Mesendoderm (in vitro differentiated cells): Measurements from ENCODE around the gene PDE4D.

Experiments used
- DNase-seq: peaks from one replicate; pipeline ENCODE4 v3.0.0; 2013
- H2AK5ac ChIP-seq: 2 replicates; pipeline ENCODE4 v1.6.1; 2013; ENCODE audit warnings: low read length, inconsistent platforms
- H2BK120ac ChIP-seq: 2 replicates; pipeline ENCODE4 v1.6.1; 2013; ENCODE audit warnings: low read depth, mild to moderate bottlenecking, low read length, moderate library complexity, mixed read lengths
- H2BK15ac ChIP-seq: replicated peaks from 2 replicates; pipeline ENCODE4 v1.6.1; 2013; ENCODE audit warnings: low read depth, mild to moderate bottlenecking, moderate library complexity
- H2BK5ac ChIP-seq: 2 replicates; pipeline ENCODE4 v1.6.1; 2013; ENCODE audit warnings: low read length, inconsistent platforms
- H3K18ac ChIP-seq: 2 replicates; pipeline ENCODE4 v1.6.1; 2013; ENCODE audit warnings: mild to moderate bottlenecking, low read length, mixed read lengths
- H3K23ac ChIP-seq: one replicate; pipeline ENCODE4 v1.6.1; 2013; ENCODE audit warnings: low read length
- H3K27ac ChIP-seq: 2 replicates; pipeline ENCODE4 v1.5.1; 2013; ENCODE audit warnings: low read depth, mild to moderate bottlenecking, inconsistent platforms, low read length, moderate library complexity
- H3K27me3 ChIP-seq: 2 replicates; pipeline ENCODE4 v1.6.1; 2013; ENCODE audit warnings: low read length, control low read depth, mild to moderate bottlenecking, inconsistent platforms; ENCODE audit not compliant: insufficient read depth, poor library complexity
- H3K36me3 ChIP-seq: 2 replicates; pipeline ENCODE4 v1.6.1; 2013; ENCODE audit warnings: low read length, inconsistent platforms; ENCODE audit not compliant: control insufficient read depth, insufficient read depth
- H3K4ac ChIP-seq: one replicate; pipeline ENCODE4 v1.6.1; 2013; ENCODE audit warnings: low read depth, mild to moderate bottlenecking, low read length, moderate library complexity
- H3K4me1 ChIP-seq: 2 replicates; pipeline ENCODE4 v1.6.1; 2013; ENCODE audit warnings: low read depth, low read length, inconsistent platforms; ENCODE audit not compliant: control insufficient read depth
- H3K4me2 ChIP-seq: 2 replicates; pipeline ENCODE4 v1.6.1; 2013; ENCODE audit warnings: low read length
- H3K4me3 ChIP-seq: 2 replicates; pipeline ENCODE4 v1.5.1; 2013; ENCODE audit warnings: mild to moderate bottlenecking, low read length
- H3K56ac ChIP-seq: one replicate; pipeline ENCODE4 v1.6.1; 2013; ENCODE audit warnings: low read length
- H3K79me1 ChIP-seq: 2 replicates; pipeline ENCODE4 v1.6.1; 2013; ENCODE audit warnings: low read length, inconsistent platforms
- H3K79me2 ChIP-seq: 2 replicates; pipeline ENCODE4 v1.6.1; 2013; ENCODE audit warnings: mild to moderate bottlenecking, low read length; ENCODE audit not compliant: control insufficient read depth, insufficient read depth
- H3K9ac ChIP-seq: 2 replicates; pipeline ENCODE4 v1.6.1; 2013; ENCODE audit warnings: low read length, inconsistent platforms
- H4K5ac ChIP-seq: one replicate; pipeline ENCODE4 v1.6.1; 2013; ENCODE audit warnings: low read length
- H4K8ac ChIP-seq: one replicate; pipeline ENCODE4 v1.6.1; 2013; ENCODE audit warnings: low read depth, mild to moderate bottlenecking, control low read depth, low read length, moderate library complexity
- WGBS: extraction: QIAGEN DNeasy Blood & Tissue Kit; methylation state at CpG from one replicate; pipeline ENCODE4 v1.1.7; 2013; ENCODE audit warnings: low lambda C conversion rate, missing lambda C conversion rate; ENCODE audit not compliant: insufficient coverage; ENCODE audit errors: extremely low coverage; 5-methylcytosine and 5-hydroxymethylcytosine counted together

Gene PDE4D

DNA sequence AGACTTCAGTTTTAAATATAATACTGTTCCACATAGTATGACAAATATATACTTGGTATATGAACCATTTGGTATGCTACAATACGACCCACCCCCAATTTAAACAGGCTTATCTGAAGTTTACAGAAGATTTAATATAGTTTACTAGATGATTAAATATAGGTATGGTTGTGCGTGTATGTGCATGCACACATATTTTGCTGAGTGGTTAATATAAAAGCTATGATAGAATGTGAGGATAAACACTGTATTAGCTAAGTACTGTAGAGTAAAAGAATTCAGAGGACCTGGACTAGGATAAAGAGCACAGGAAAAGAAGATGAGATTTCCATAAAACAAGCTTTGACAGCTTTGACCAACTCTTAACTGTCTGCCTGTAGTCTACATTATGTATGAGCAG lies 356.7 kb downstream of the PDE4D start:
- no peaks in the 10 kb centered on the region for H3K79me1 ChIP-seq
- H3K36me3 ChIP-seq = no peaks in the 10 kb centered on the region
- no peak overlapping the region for H3K27ac ChIP-seq
- H3K79me2 ChIP-seq = no peaks in the 10 kb centered on the region
- H3K18ac ChIP-seq = no peak overlapping the region
- H3K23ac ChIP-seq = no peak overlapping the region
- H3K56ac ChIP-seq = no peak overlapping the region
- no peak overlapping the region for H2BK5ac ChIP-seq
- no peak overlapping the region for H2BK15ac ChIP-seq
- no peak overlapping the region for H2AK5ac ChIP-seq
- no peak overlapping the region for H3K4me3 ChIP-seq
- no CpG with 5 or more reads among the region's 2 CpGs for WGBS
- no peaks in the 10 kb centered on the region for H3K27me3 ChIP-seq
- DNase-seq = no peak
- H3K9ac ChIP-seq = no peak overlapping the region
- H4K8ac ChIP-seq = no peak overlapping the region
- H2BK120ac ChIP-seq = no peak overlapping the region
- no peak overlapping the region for H3K4ac ChIP-seq
- H4K5ac ChIP-seq = no peak overlapping the region
- no peak overlapping the region for H3K4me2 ChIP-seq
- H3K4me1 ChIP-seq = no peaks in the 10 kb centered on the region

GRCh38 chr5:59535561-59535960 lies 358.0 kb downstream of the PDE4D start:
- no peak overlapping the region for H2BK15ac ChIP-seq
- H3K4ac ChIP-seq = no peak overlapping the region
- no peak for DNase-seq
- H3K18ac ChIP-seq = no peak overlapping the region
- no peak overlapping the region for H2AK5ac ChIP-seq
- no peaks in the 10 kb centered on the region for H3K27me3 ChIP-seq
- no peak overlapping the region for H4K5ac ChIP-seq
- H2BK120ac ChIP-seq = no peak overlapping the region
- no peak overlapping the region for H4K8ac ChIP-seq
- H3K4me2 ChIP-seq = no peak overlapping the region
- H3K56ac ChIP-seq = no peak overlapping the region
- H3K79me1 ChIP-seq = no peaks in the 10 kb centered on the region
- H3K36me3 ChIP-seq = no peaks in the 10 kb centered on the region
- H3K79me2 ChIP-seq = no peaks in the 10 kb centered on the region
- H3K4me3 ChIP-seq = no peak overlapping the region
- no peak overlapping the region for H3K27ac ChIP-seq
- no CpG with 5 or more reads among the region's 2 CpGs for WGBS
- no peak overlapping the region for H3K23ac ChIP-seq
- H3K9ac ChIP-seq = no peak overlapping the region
- no peaks in the 10 kb centered on the region for H3K4me1 ChIP-seq
- H2BK5ac ChIP-seq = no peak overlapping the region

DNA sequence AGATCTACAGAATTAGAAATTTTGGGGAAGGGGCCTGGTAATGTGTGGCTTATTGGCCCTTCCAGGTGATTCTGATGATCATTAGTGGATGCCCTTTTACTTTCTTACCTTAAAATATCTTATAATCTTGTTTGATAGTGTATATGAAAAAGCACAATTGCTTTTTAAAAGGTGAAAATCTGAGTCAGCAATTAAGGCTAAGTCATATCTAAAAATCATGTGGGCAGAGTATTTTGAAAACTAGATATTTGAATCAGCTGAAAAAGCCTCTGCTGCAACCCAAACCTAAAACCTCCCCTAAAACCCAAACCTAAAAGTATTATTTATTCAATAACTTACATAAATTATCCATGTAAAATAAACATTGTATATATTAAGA lies 359.8 kb downstream of the PDE4D start:
- no peak overlapping the region for H3K23ac ChIP-seq
- no peak overlapping the region for H3K4me2 ChIP-seq
- no peaks in the 10 kb centered on the region for H3K27me3 ChIP-seq

GRCh38 chr5:59532979-59533729 lies 360.4 kb downstream of the PDE4D start:
- Histone ChIP-seq H3K36me3 (no peaks in the 10 kb centered on the region), H4K5ac (no peak overlapping the region), H2BK15ac (peak overlapping the region; percentile 36), H3K56ac (no peak overlapping the region), H3K4me1 (peaks cover 3% of the 10 kb centered on the region), H2BK120ac (no peak overlapping the region), H3K79me1 (no peaks in the 10 kb centered on the region), H2BK5ac (no peak overlapping the region), H3K18ac (peak overlapping the region; percentile 84), H2AK5ac (no peak overlapping the region), H4K8ac (no peak overlapping the region), H3K9ac (no peak overlapping the region), H3K23ac (no peak overlapping the region), H3K27me3 (no peaks in the 10 kb centered on the region), H3K4me2 (no peak overlapping the region), H3K27ac (no peak overlapping the region), H3K79me2 (no peaks in the 10 kb centered on the region), H3K4ac (no peak overlapping the region), H3K4me3 (no peak overlapping the region)
- no CpG with 5 or more reads among the region's 1 CpG for WGBS
- no peak for DNase-seq

More for the DNA sequence above, 359.8 kb downstream of the PDE4D start:
- Histone ChIP-seq H2BK15ac (peak overlapping the region; percentile 36), H3K56ac (no peak overlapping the region), H3K4ac (no peak overlapping the region), H4K5ac (no peak overlapping the region), H3K36me3 (no peaks in the 10 kb centered on the region), H4K8ac (no peak overlapping the region), H2BK120ac (no peak overlapping the region), H3K4me1 (peaks cover 1% of the 10 kb centered on the region), H3K18ac (no peak overlapping the region), H3K79me1 (no peaks in the 10 kb centered on the region), H3K27ac (no peak overlapping the region), H3K4me3 (no peak overlapping the region), H3K79me2 (no peaks in the 10 kb centered on the region), H2BK5ac (no peak overlapping the region), H3K9ac (no peak overlapping the region), H2AK5ac (no peak overlapping the region)
- DNase-seq = no peak

DNA sequence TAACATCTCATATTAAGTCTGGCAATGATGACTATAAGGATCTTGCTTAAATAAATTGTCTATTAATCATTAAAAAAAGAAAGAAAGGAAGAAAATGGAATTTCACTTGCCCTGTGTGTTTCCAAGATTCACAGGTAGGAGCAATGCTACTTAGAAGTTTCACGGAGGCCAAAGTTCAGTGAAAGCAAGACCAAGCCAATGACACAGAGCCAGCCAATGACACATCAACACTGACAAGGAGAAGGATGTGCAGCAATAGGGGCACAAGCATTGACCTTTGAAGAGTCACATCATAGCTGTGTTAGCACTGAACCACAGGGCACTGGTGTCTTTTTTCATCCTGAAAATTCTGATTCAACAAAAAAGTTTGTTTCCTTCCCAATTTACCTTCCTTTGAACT lies 364.3 kb downstream of the PDE4D start:
- Histone ChIP-seq H2BK120ac (peak overlapping the region; percentile 96), H3K27ac (no peak overlapping the region), H3K9ac (no peak overlapping the region), H3K79me1 (no peaks in the 10 kb centered on the region), H3K27me3 (no peaks in the 10 kb centered on the region), H4K8ac (no peak overlapping the region), H2AK5ac (peak overlapping the region; percentile 99), H3K79me2 (no peaks in the 10 kb centered on the region), H3K4me3 (no peak overlapping the region), H3K4me1 (peaks cover 3% of the 10 kb centered on the region), H3K4ac (peak overlapping the region; percentile 91), H3K4me2 (no peak overlapping the region), H4K5ac (no peak overlapping the region), H3K18ac (peak overlapping the region; percentile 11), H2BK5ac (peak overlapping the region; percentile 95), H2BK15ac (no peak overlapping the region), H3K36me3 (no peaks in the 10 kb centered on the region), H3K56ac (peak overlapping the region; percentile 85), H3K23ac (no peak overlapping the region)
- no CpG with 5 or more reads among the region's 1 CpG for WGBS
- no peak for DNase-seq
